Heart left ventricle (tissue), 16 donors: ENCODE results near the gene EPN2. TPM values are rescaled to one million over a fixed set of nuclear protein-coding genes. Genes with fewer than 3 reads are reported as not detected.

ENCODE experiments used
- ATAC-seq, 4 donors: fragments of 200-7000 bp; cut with Tn5 transposase; one replicate each; pipeline ENCODE4 v1.9.1; 2020 to 2022; ENCODE audit warnings: moderate library complexity in 4 of 4, mild to moderate bottlenecking in 3 of 4, moderate number of reproducible peaks in 1 of 4
- DNase-seq, 5 donors: peaks; one replicate each; pipeline ENCODE4 v3.0.0-alpha.2; 2020
- H3K27ac ChIP-seq, 12 donors: fragments of 200-600 bp; sonication (generic) in 4 of 12; one replicate each; pipeline versions ENCODE4 v1.5.0 to v1.8.0; 2016 to 2022; ENCODE audit warnings: mild to moderate bottlenecking in 2 of 12
- H3K27me3 ChIP-seq, 9 donors: fragments of 200-600 bp; sonication (generic) in 2 of 9; one replicate each; pipeline versions ENCODE4 v1.5.1 to v1.8.0; 2016 to 2022; ENCODE audit warnings: mild to moderate bottlenecking in 3 of 9
- H3K36me3 ChIP-seq, 9 donors: fragments of 200-600 bp; sonication (generic) in 2 of 9; one replicate each; pipeline versions ENCODE4 v1.5.0 to v1.8.0; 2018 to 2022; ENCODE audit warnings: mild to moderate bottlenecking in 2 of 9
- H3K4me1 ChIP-seq, 12 donors: fragments of 200-600 bp; sonication (generic) in 4 of 12; one replicate each; pipeline versions ENCODE4 v1.5.0 to v1.8.0; 2016 to 2022; ENCODE audit warnings: mild to moderate bottlenecking in 3 of 12
- H3K4me3 ChIP-seq, 12 donors: fragments of 200-600 bp; sonication (generic) in 4 of 12; one replicate each; pipeline versions ENCODE4 v1.5.0 to v1.8.0; 2017 to 2022; ENCODE audit warnings: mild to moderate bottlenecking in 9 of 12, moderate library complexity in 4 of 12
- H3K9me3 ChIP-seq, 12 donors: fragments of 200-600 bp; sonication (generic) in 4 of 12; one replicate each; pipeline versions ENCODE4 v1.5.0 to v1.8.0; 2016 to 2022; ENCODE audit warnings: mild to moderate bottlenecking in 1 of 12
- CTCF ChIP-seq, 12 donors: fragments of 200-600 bp; sonication (generic) in 4 of 12; IDR thresholded peaks; one replicate each; pipeline versions ENCODE4 v1.5.0 to v1.8.0; 2018 to 2022; ENCODE audit warnings: antibody characterized with exemption in 12 of 12, mild to moderate bottlenecking in 5 of 12
- POLR2A ChIP-seq, 2 donors: fragments of 450-650 bp; IDR thresholded peaks; one replicate each; pipeline ENCODE4 v1.6.1; 2017; ENCODE audit warnings: antibody characterized with exemption in 2 of 2, mild to moderate bottlenecking in 2 of 2, moderate library complexity in 2 of 2
- WGBS, 4 donors: extraction: QIAGEN DNeasy Blood & Tissue Kit in 2 of 4; methylation state at CpG; one replicate each; pipeline versions ENCODE4 v1.1.5 to v1.1.7; 2013 to 2018; 5-methylcytosine and 5-hydroxymethylcytosine counted together
- intact Hi-C, 10 donors: fragments of 100-400 bp; cut with DNase I; formaldehyde crosslinking; loops; one replicate each; pipeline versions ENCODE4 v1.11.1 to v1.14.2; 2022
- polyA plus RNA-seq, 2 donors: library from polyadenylated mRNA; stranded (reverse); fragments of 200-250 nt; gene quantifications; one replicate each; pipeline ENCODE4 v1.2.3, GENCODE V29; 2013
- total RNA-seq, 9 donors: library from RNA; depleted of rRNA in 2 of 9; stranded (reverse); fragments of >200 nt in 2 of 9; fragmentation: NEBNext Ultra II Directional in 3 of 9; extraction: Animal tissue kit (Norgen Biotek cat#: 25700) in 3 of 9; gene quantifications; one replicate each; pipeline versions ENCODE4 v1.1.0 to v1.2.4, GENCODE V29; 2016 to 2023
- donor health status: ischemic (EF 13 %, LVEDD 7.1; RV severe dilation, severe dysfunction).
- donor health status: healthy with polysubstance abuse.
- donor health status: DM: no; HTN: yes; CAD: no.
- donor health status: DM: no; HTN: no; CAD: no.
- donor health status: ischemic (EF 25% LVEDD 6.9; RV normal size, moderate dysfunction).
- donor health status: ischemic (EF 25% LVEDD 5.7; RV mildly dilated, moderate dysfunction).
- donor health status: healthy.
- donor health status: DM: yes; HTN: yes; CAD: no.
- donor health status: ischemic (EF 35%, LVEDD 5.7; RV mildly dilated, moderate dysfunction).
- donor health status: nonischemic (EF 11% LVEDD 7.7; RV severe dilation, severe dysfunction).
- donor health status: DM: yes; HTN: yes; CAD: no.
- donor health status: PGD.
- donor health status: ischemic (EF 29% LVEDD 5.4; RV normal size, mild dysfunction).
- donor health status: nonischemic (EF 23%, LVEDD 6.1; RV moderate dilation, normal function).

The EPN2 gene
- total and polyA plus RNA-seq, 11 donors, result 26.4 to 114 (median 72.0) TPM

DNA sequence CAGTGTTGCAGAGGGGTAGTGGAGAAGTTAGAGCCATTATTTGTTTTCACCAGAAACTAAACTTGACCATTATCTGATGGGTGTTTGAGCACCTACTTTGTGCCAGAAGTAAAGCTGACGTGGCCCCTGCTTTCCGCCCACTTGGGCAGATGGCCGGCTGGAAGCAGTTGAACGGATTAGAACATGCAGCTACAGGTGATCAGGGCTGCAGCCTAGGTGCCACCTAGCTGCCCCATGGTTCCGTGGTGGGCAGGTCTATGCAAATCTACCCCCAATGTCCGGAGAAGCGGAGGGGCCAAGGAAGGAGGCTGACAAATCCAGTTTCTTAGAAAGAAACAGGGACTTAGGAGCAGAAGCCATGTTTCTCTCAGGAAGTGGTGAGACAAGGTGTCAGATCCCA lies 62.7 kb downstream of the EPN2 start:
- no peak for DNase-seq
- peaks cover 9 to 96% (median 68%) of the 10 kb centered on the region in 12 donors for H3K4me1 ChIP-seq
- WGBS, 4 donors, result 88 to 96% (median 91%) methylated on average over 7 of the region's 7 CpGs
- peaks cover 0 to 35% (median 0%) of the 10 kb centered on the region in 9 donors for H3K27me3 ChIP-seq
- H3K9me3 ChIP-seq, result no peaks in the 10 kb centered on the region
- peak overlapping the region in 1 of 12 donors; percentile 32 for H3K27ac ChIP-seq
- intact Hi-C loops, result no loop called here
- ATAC-seq, result no peak
- no peak overlapping the region for H3K4me3 ChIP-seq
- H3K36me3 ChIP-seq, result peaks cover 0 to 7% (median 0%) of the 10 kb centered on the region in 9 donors
- TF ChIP-seq POLR2A (IDR thresholded peaks at IDR 0.05) (no peak), CTCF (IDR thresholded peaks at IDR 0.05) (no peak)

GRCh38 chr17:19301274-19301951 lies 64.2 kb downstream of the EPN2 start:
- Histone ChIP-seq H3K27ac (peak overlapping the region in 11 of 12 donors; percentile 1 to 76 (median 61)), H3K4me1 (peaks cover 9 to 98% (median 79%) of the 10 kb centered on the region in 12 donors), H3K9me3 (no peaks in the 10 kb centered on the region), H3K27me3 (peaks cover 0 to 35% (median 0%) of the 10 kb centered on the region in 9 donors), H3K4me3 (no peak overlapping the region), H3K36me3 (peaks cover 0 to 7% (median 0%) of the 10 kb centered on the region in 9 donors)
- WGBS, 4 donors, result 56 to 67% (median 65%) methylated on average over 5 of the region's 5 CpGs
- ATAC-seq (peak in 3 of 4 donors; percentile 8 to 68 (median 67)), DNase-seq (peak in 2 of 5 donors; percentile 60 to 69)
- intact Hi-C loops, result no loop called here
- TF ChIP-seq POLR2A (IDR thresholded peaks at IDR 0.05) (no peak), CTCF (IDR thresholded peaks at IDR 0.05) (no peak)

DNA sequence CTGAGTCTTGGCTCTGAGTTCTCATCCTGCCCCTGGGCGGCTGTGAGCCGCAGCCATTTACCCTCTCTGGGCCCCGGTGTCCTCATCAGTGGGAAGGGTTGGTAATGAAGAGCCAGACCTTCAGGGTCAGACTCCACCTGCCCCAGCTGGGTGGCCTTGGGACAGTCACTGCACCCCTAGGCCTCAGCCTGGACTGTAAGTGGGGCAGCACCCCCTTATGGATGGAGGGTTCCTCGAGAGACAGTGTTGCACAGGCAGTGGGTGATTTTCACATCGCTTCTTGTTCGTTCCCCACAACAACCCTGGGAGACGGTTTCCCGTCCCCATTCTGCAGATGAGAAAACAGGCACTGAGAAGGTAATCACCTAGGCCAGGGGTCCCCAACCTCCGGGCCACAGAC lies 64.8 kb downstream of the EPN2 start:
- 92 to 94% (median 93%) methylated on average over 7 to 9 of the region's 9 CpGs for WGBS, 4 donors
- DNase-seq, result peak in 1 of 5 donors; percentile 1
- peaks cover 0 to 4% (median 0%) of the 10 kb centered on the region in 9 donors for H3K36me3 ChIP-seq
- no peaks in the 10 kb centered on the region for H3K9me3 ChIP-seq
- intact Hi-C loops, result no loop called here
- peak overlapping the region in 11 of 12 donors; percentile 1 to 76 (median 61) for H3K27ac ChIP-seq
- no peak overlapping the region for H3K4me3 ChIP-seq
- ATAC-seq, result peak in 1 of 4 donors; percentile 1
- peaks cover 9 to 97% (median 80%) of the 10 kb centered on the region in 12 donors for H3K4me1 ChIP-seq
- peaks cover 0 to 37% (median 0%) of the 10 kb centered on the region in 9 donors for H3K27me3 ChIP-seq
- no peak for TF ChIP-seq POLR2A (IDR thresholded peaks at IDR 0.05)
- TF ChIP-seq CTCF (IDR thresholded peaks at IDR 0.05), result no peak

- H3K4me3 ChIP-seq, result no peak overlapping the region
- H3K9me3 ChIP-seq, result no peaks in the 10 kb centered on the region
- peak in 3 of 4 donors; percentile 29 to 51 (median 30) for ATAC-seq
- intact Hi-C loops, result no loop called here
- DNase-seq, result peak in 3 of 5 donors; percentile 43 to 62 (median 54)
- H3K27me3 ChIP-seq, result peaks cover 0 to 45% (median 0%) of the 10 kb centered on the region in 9 donors
- 32 to 37% (median 35%) methylated on average over 7 to 9 of the region's 9 CpGs for WGBS, 4 donors
- H3K36me3 ChIP-seq, result peaks cover 0 to 4% (median 0%) of the 10 kb centered on the region in 9 donors
- TF ChIP-seq POLR2A (IDR thresholded peaks at IDR 0.05) (no peak), CTCF (IDR thresholded peaks at IDR 0.05) (no peak)
- peak overlapping the region in 11 of 12 donors; percentile 43 to 78 (median 70) for H3K27ac ChIP-seq
- H3K4me1 ChIP-seq, result peaks cover 9 to 88% (median 73%) of the 10 kb centered on the region in 12 donors
Measured at GRCh38 chr17:19302791-19303331, 65.7 kb downstream of the EPN2 start.
